NCI-H1930 (cell line): Measurements from ENCODE around the gene ACO2.

Source experiments
- DNase-seq, 2 experiments: peaks; one replicate each; lab custom pipeline; 2025; lab: John Stamatoyannopoulos, UW

ACO2 gene

GRCh38 chr22:41491374-41492100 is 22.6 kb downstream of the ACO2 start:
- DNase-seq = no peak

- DNase-seq = no peak
These were observed 29.5 kb downstream of the ACO2 start for GRCh38 chr22:41498303-41498835.

- no peak for DNase-seq
These were observed 30.8 kb downstream of the ACO2 start for GRCh38 chr22:41499624-41500280.

- DNase-seq = no peak
These were observed 31.4 kb downstream of the ACO2 start for GRCh38 chr22:41500303-41500702.

GRCh38 chr22:41501209-41501608 is 32.3 kb downstream of the ACO2 start:
- DNase-seq = no peak

GRCh38 chr22:41504397-41504796 is 35.5 kb downstream of the ACO2 start:
- DNase-seq = no peak

GRCh38 chr22:41504816-41505215 is 35.9 kb downstream of the ACO2 start:
- no peak for DNase-seq

- DNase-seq = no peak
These were observed 36.7 kb downstream of the ACO2 start for GRCh38 chr22:41505511-41506220.

GRCh38 chr22:41507330-41508063 is 38.6 kb downstream of the ACO2 start:
- DNase-seq = no peak

GRCh38 chr22:41508770-41509170 is 39.9 kb downstream of the ACO2 start:
- no peak for DNase-seq

- no peak for DNase-seq
These were observed 42.6 kb downstream of the ACO2 start for GRCh38 chr22:41511521-41511968.

GRCh38 chr22:41512421-41513194 is 43.7 kb downstream of the ACO2 start:
- DNase-seq = no peak

GRCh38 chr22:41513391-41513790 is 44.5 kb downstream of the ACO2 start:
- DNase-seq = no peak

GRCh38 chr22:41516462-41516861 is 47.5 kb downstream of the ACO2 start:
- DNase-seq = no peak

- DNase-seq = peak in 1 of 2 experiments; percentile 23
These were observed 48.5 kb downstream of the ACO2 start for GRCh38 chr22:41517172-41518047.

- no peak for DNase-seq
These were observed 49.1 kb downstream of the ACO2 start for GRCh38 chr22:41518048-41518347.

GRCh38 chr22:41521126-41521525 is 52.2 kb downstream of the ACO2 start:
- no peak for DNase-seq

- DNase-seq = no peak
These were observed 53.9 kb downstream of the ACO2 start for GRCh38 chr22:41522813-41523212.

GRCh38 chr22:41523464-41524221 is 54.7 kb downstream of the ACO2 start:
- no peak for DNase-seq

- no peak for DNase-seq
These were observed 55.3 kb downstream of the ACO2 start for GRCh38 chr22:41524251-41524661.
